Measurements from ENCODE around the gene MARCHF6. TPM values are rescaled to one million over a fixed set of nuclear protein-coding genes. Genes with fewer than 3 reads are reported as not detected.
A peak's percentile ranks its signal among the peaks of the same experiment; 100 is the strongest.

Gene MARCHF6
- total and polyA plus RNA-seq, 9 of the 15 experiments (the other 6 are each of a cell fraction or from before 2014, with no cell fraction given), result 74.1 to 456 (median 116) TPM

- TF ChIP-seq E2F6 (IDR thresholded peaks at IDR 0.05; ENCODE audit: borderline replicate concordance in 1 of 2, extremely low read depth in 1 of 2, insufficient read depth in 1 of 2, insufficient read length in 1 of 2, low read depth in 1 of 2, low read length in 1 of 2, poor library complexity in 1 of 2, severe bottlenecking in 1 of 2), result peak in 1 of 2 experiments; percentile 29
- peak; percentile 40; the same call in 1 of the 2 replicates for TF ChIP-seq MAX (CRISPR knock-in tag; IDR thresholded peaks at IDR 0.05)
- no peak for TF ChIP-seq CLOCK (CRISPR knock-in tag; IDR thresholded peaks at IDR 0.05; ENCODE audit: borderline replicate concordance)
- peak; percentile 34; the same call in 1 of the 2 replicates for TF ChIP-seq CBFA2T3 (IDR thresholded peaks at IDR 0.05)
- no peak for TF ChIP-seq PHB (CRISPR knock-in tag; IDR thresholded peaks at IDR 0.05)
- TF ChIP-seq KDM5B (IDR thresholded peaks at IDR 0.05; ENCODE audit: insufficient replicate concordance, low read depth, low read length), result no peak
- peak; percentile 82 for TF ChIP-seq MITF (IDR thresholded peaks at IDR 0.05)
- no peak for TF ChIP-seq RBBP5 (IDR thresholded peaks at IDR 0.05; ENCODE audit: borderline replicate concordance, insufficient read depth, low read length, poor library complexity, severe bottlenecking)
- no peak for TF ChIP-seq TEAD4 (IDR thresholded peaks at IDR 0.05; ENCODE audit: low read length)
- no peak for TF ChIP-seq TEAD4 (CRISPR knock-in tag; IDR thresholded peaks at IDR 0.05; ENCODE audit: borderline replicate concordance)
- peak; percentile 85 for TF ChIP-seq PKNOX1 (IDR thresholded peaks at IDR 0.05)
- TF ChIP-seq ZNF431 (CRISPR knock-in tag; IDR thresholded peaks at IDR 0.05), result no peak
- no peak for TF ChIP-seq ZNF274 (IDR thresholded peaks at IDR 0.05; ENCODE audit: borderline replicate concordance, low read depth, low read length)
- no peak for TF ChIP-seq NR2F6 (CRISPR knock-in tag; IDR thresholded peaks at IDR 0.05)
- TF ChIP-seq DACH1 (IDR thresholded peaks at IDR 0.05; ENCODE audit: partially characterized antibody), result no peak
- TF ChIP-seq BRF2 (IDR thresholded peaks at IDR 0.05; ENCODE audit: borderline replicate concordance, insufficient read depth, insufficient read length), result no peak
- no peak for TF ChIP-seq NEUROD1 (IDR thresholded peaks at IDR 0.05; ENCODE audit: borderline replicate concordance, low read depth, low read length, partially characterized antibody)
- TF ChIP-seq HOMEZ (CRISPR knock-in tag; IDR thresholded peaks at IDR 0.05), result no peak
These were observed 32.7 kb upstream of the MARCHF6 start (continued) for GRCh38 chr5:10320793-10321192.
